Endodermal cell (in vitro differentiated cells): ENCODE data around the gene COL20A1. TPM values are rescaled to one million over a fixed set of nuclear protein-coding genes. Genes with fewer than 3 reads are reported as not detected.

Source experiments
- DNase-seq: peaks from one replicate; pipeline ENCODE4 v3.0.0-alpha.2; 2017
- H3K27ac ChIP-seq: 2 replicates; pipeline ENCODE4 v1.5.1; 2013; ENCODE audit warnings: mild to moderate bottlenecking, low read depth, low read length, moderate library complexity
- H3K27me3 ChIP-seq: 2 replicates; pipeline ENCODE4 v1.6.1; 2013; ENCODE audit warnings: mild to moderate bottlenecking, low read length, moderate library complexity; ENCODE audit not compliant: insufficient read depth, control insufficient read depth, poor library complexity, severe bottlenecking
- H3K36me3 ChIP-seq: 2 replicates; pipeline ENCODE4 v1.7.0; 2013; ENCODE audit warnings: mild to moderate bottlenecking, low read length, moderate library complexity; ENCODE audit not compliant: control insufficient read depth, insufficient read depth
- H3K4me1 ChIP-seq: one replicate; pipeline ENCODE4 v1.7.0; 2013; ENCODE audit warnings: low read length; ENCODE audit not compliant: control insufficient read depth, insufficient read depth
- H3K4me3 ChIP-seq: 2 replicates; pipeline ENCODE4 v1.5.1; 2013; ENCODE audit warnings: mild to moderate bottlenecking, low read length, moderate library complexity
- H3K9ac ChIP-seq: 2 replicates; pipeline ENCODE4 v1.6.1; 2013; ENCODE audit warnings: mild to moderate bottlenecking, low read length, moderate library complexity; ENCODE audit not compliant: poor library complexity, severe bottlenecking; ENCODE audit errors: extremely low read depth
- H3K9me3 ChIP-seq: 2 replicates; pipeline ENCODE4 v1.6.1; 2013; ENCODE audit warnings: mild to moderate bottlenecking, low read length, moderate library complexity; ENCODE audit not compliant: control insufficient read depth
- H3K27ac Mint-ChIP-seq: 2 replicates; pipeline ENCODE4 v1.8.0; 2020; ENCODE audit warnings: mixed read lengths
- H3K27me3 Mint-ChIP-seq: 2 replicates; pipeline ENCODE4 v1.8.0; 2021; ENCODE audit warnings: mild to moderate bottlenecking, mixed read lengths; ENCODE audit not compliant: insufficient read depth
- H3K36me3 Mint-ChIP-seq: 2 replicates; pipeline ENCODE4 v1.8.0; 2020; ENCODE audit warnings: low read depth, mixed read lengths
- H3K4me1 Mint-ChIP-seq: 2 replicates; pipeline ENCODE4 v1.8.0; 2020; ENCODE audit warnings: mixed read lengths
- H3K4me3 Mint-ChIP-seq: 2 replicates; pipeline ENCODE4 v1.8.0; 2020; ENCODE audit warnings: mild to moderate bottlenecking, moderate library complexity, mixed read lengths
- H3K9me3 Mint-ChIP-seq: 2 replicates; pipeline ENCODE4 v1.8.0; 2020; ENCODE audit warnings: mild to moderate bottlenecking, mixed read lengths
- WGBS, 2 experiments: methylation state at CpG; one replicate each; pipeline versions ENCODE4 v1.1.5 to v1.1.7; 2013; ENCODE audit warnings: missing lambda C conversion rate in 2 of 2, mixed read lengths in 1 of 2; ENCODE audit not compliant: insufficient coverage in 1 of 2, insufficient read length in 1 of 2; 5-methylcytosine and 5-hydroxymethylcytosine counted together
- total RNA-seq, 2 donors: library from RNA; stranded (reverse); fragmentation: NEBNext Ultra II Directional in 1 of 2; extraction: Animal tissue kit (Norgen Biotek cat#: 25700) in 1 of 2; gene quantifications; 2 replicates in 1 of 2; 3 replicates in 1 of 2; pipeline ENCODE4 v1.2.1, GENCODE V29; 2021
- TF ChIP-seq, protein P1 (sequence below): fragments of 200-600 bp; sonication (generic); conservative IDR thresholded peaks from 2 replicates; pipeline ENCODE4 v1.5.0; 2021; ENCODE audit warnings: antibody characterized with exemption, mild to moderate bottlenecking

Gene COL20A1
- total RNA-seq, 2 donors from 2014 or later: 0.44 TPM; not detected in 1

DNA sequence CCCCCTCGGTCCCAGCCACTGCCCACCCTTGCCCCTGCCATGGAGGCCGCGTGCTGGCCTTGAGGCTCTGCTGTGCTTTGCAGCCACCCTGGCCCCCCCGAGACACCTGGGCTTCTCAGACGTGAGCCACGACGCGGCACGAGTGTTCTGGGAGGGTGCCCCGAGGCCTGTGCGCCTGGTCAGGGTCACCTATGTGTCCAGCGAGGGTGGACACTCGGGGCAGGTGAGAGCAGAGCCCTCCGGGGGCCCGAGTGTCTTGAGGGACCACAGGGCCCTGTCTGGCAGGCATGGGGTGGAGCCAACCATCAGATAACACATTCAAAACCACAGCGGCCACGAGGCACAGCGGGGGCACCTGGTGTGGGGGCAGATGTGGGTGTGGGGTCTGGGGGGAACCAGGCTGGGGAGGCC, 18.9 kb downstream of the COL20A1 start:
- 86 to 96% methylated on average over 12 to 18 of the region's 18 CpGs for WGBS, 2 experiments
- Mint-ChIP-seq H3K36me3 (no peaks in the 10 kb centered on the region), H3K4me3 (no peak overlapping the region), H3K27me3 (no peaks in the 10 kb centered on the region), H3K4me1 (no peaks in the 10 kb centered on the region), H3K27ac (no peak overlapping the region), H3K9me3 (no peaks in the 10 kb centered on the region)
- Histone ChIP-seq H3K27ac (no peak overlapping the region), H3K4me3 (no peak overlapping the region), H3K9ac (no peak overlapping the region), H3K36me3 (no peaks in the 10 kb centered on the region), H3K4me1 (no peaks in the 10 kb centered on the region), H3K27me3 (no peaks in the 10 kb centered on the region), H3K9me3 (no peaks in the 10 kb centered on the region)
- no peak for DNase-seq
- TF ChIP-seq, protein P1, sequence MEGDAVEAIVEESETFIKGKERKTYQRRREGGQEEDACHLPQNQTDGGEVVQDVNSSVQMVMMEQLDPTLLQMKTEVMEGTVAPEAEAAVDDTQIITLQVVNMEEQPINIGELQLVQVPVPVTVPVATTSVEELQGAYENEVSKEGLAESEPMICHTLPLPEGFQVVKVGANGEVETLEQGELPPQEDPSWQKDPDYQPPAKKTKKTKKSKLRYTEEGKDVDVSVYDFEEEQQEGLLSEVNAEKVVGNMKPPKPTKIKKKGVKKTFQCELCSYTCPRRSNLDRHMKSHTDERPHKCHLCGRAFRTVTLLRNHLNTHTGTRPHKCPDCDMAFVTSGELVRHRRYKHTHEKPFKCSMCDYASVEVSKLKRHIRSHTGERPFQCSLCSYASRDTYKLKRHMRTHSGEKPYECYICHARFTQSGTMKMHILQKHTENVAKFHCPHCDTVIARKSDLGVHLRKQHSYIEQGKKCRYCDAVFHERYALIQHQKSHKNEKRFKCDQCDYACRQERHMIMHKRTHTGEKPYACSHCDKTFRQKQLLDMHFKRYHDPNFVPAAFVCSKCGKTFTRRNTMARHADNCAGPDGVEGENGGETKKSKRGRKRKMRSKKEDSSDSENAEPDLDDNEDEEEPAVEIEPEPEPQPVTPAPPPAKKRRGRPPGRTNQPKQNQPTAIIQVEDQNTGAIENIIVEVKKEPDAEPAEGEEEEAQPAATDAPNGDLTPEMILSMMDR: no peak

DNA sequence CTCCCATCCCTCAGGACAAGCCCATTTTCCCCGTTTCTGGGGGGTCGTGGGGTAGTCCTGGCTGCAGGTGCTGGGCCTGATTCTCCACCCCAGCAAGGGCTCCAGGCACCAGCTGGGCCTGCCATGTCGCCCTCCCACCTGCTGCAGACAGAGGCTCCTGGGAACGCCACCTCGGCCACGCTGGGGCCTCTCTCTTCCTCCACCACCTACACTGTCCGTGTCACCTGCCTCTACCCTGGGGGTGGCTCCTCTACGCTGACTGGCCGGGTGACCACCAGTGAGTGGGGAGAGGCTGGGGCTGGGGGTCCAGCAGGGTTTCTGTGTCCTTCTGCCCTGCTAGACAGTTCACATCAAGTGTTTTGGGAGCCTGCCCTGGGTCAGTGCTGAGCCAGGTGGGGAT, 19.3 kb downstream of the COL20A1 start:
- 92 to 96% methylated on average over 4 to 9 of the region's 9 CpGs for WGBS, 2 experiments
- Mint-ChIP-seq H3K4me1 (no peaks in the 10 kb centered on the region), H3K36me3 (no peaks in the 10 kb centered on the region), H3K4me3 (no peak overlapping the region), H3K9me3 (no peaks in the 10 kb centered on the region), H3K27me3 (no peaks in the 10 kb centered on the region), H3K27ac (no peak overlapping the region)
- no peak for DNase-seq
- no peak overlapping the region for H3K27ac ChIP-seq
- H3K9ac ChIP-seq: no peak overlapping the region
- TF ChIP-seq, protein P1: no peak
- H3K4me3 ChIP-seq: no peak overlapping the region
- no peaks in the 10 kb centered on the region for H3K4me1 ChIP-seq
- no peaks in the 10 kb centered on the region for H3K9me3 ChIP-seq
- no peaks in the 10 kb centered on the region for H3K27me3 ChIP-seq
- H3K36me3 ChIP-seq: no peaks in the 10 kb centered on the region

DNA sequence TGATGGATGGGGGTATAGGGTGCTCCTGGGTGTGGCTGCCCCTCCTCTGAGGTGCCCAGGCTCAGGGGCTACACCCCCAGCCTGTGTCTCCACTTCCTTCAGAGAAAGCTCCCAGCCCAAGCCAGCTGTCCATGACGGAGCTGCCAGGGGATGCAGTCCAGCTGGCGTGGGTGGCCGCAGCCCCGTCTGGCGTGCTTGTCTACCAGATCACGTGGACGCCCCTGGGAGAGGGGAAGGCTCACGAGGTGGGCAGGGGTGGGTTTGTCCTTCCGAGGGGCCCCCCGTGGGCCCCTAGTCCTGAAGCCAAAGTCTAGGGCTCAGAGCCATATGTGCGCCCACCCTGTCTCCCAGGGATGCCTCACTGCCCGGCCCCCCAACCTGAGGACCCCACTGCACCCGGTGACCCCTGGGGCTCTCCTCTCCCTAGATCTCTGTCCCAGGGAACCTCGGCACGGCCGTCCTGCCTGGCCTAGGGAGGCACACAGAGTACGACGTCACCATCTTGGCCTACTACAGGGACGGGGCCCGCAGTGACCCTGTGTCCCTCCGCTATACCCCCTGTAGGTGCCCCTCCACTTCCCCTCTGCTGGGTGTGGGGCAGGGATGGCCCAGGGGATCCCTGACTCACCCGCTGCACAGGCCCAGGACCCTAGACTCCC, 19.8 kb downstream of the COL20A1 start:
- H3K4me1 ChIP-seq: no peaks in the 10 kb centered on the region
- Mint-ChIP-seq H3K27me3 (no peaks in the 10 kb centered on the region), H3K9me3 (no peaks in the 10 kb centered on the region), H3K4me1 (no peaks in the 10 kb centered on the region), H3K4me3 (no peak overlapping the region), H3K27ac (no peak overlapping the region), H3K36me3 (no peaks in the 10 kb centered on the region)
- no peak overlapping the region for H3K4me3 ChIP-seq
- TF ChIP-seq, protein P1: no peak
- WGBS, 2 experiments: 89 to 91% methylated on average over 12 to 22 of the region's 22 CpGs
- H3K27me3 ChIP-seq: no peaks in the 10 kb centered on the region
- no peak overlapping the region for H3K9ac ChIP-seq
- no peaks in the 10 kb centered on the region for H3K36me3 ChIP-seq
- no peak overlapping the region for H3K27ac ChIP-seq
- no peak for DNase-seq
- no peaks in the 10 kb centered on the region for H3K9me3 ChIP-seq
